ENCODE results near the gene TUBGCP4.

DNA sequence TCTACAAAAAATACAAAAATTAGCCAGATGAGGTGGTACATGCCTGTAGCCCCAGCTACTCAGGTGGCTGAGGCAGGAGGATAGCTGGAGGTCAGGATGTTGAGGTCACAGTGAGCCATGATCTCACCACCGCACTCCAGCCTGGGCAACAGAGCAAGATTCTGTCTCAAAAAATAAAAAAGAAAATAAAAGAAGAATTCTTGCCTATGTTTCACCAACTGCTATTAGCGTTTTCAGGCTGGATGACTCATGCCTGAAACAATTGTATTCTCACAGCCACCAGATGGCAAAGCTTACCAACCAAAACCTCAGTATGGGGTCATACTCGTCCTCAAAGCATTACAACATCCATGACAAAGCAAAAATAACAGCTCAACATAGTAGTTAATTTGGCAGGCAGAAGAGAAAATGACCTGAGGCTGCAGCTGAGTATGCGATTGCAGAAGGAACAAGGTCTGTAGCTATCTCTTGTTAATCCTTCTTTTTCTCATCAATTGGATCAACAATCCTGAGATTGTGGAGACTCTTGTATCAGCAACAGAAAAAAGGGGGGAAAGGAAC, 69.9 kb downstream of the TUBGCP4 start:
- TF ChIP-seq POLR2A (IDR thresholded peaks at IDR 0.05; ENCODE audit: low read depth, low read length) (no peak; the same call in 1 of the 2 replicates), RAD21 (IDR thresholded peaks at IDR 0.05; ENCODE audit: low read length) (peak; percentile 89), MAFK (IDR thresholded peaks at IDR 0.05; ENCODE audit: low read depth, low read length) (peak; percentile 85), CEBPB (IDR thresholded peaks at IDR 0.05; ENCODE audit: low read depth, low read length) (peak; percentile 96), RCOR1 (IDR thresholded peaks at IDR 0.05; ENCODE audit: insufficient replicate concordance, low read length) (no peak), MAZ (IDR thresholded peaks at IDR 0.05; ENCODE audit: borderline replicate concordance, low read depth, low read length) (no peak)
- TF ChIP-seq, protein P1, sequence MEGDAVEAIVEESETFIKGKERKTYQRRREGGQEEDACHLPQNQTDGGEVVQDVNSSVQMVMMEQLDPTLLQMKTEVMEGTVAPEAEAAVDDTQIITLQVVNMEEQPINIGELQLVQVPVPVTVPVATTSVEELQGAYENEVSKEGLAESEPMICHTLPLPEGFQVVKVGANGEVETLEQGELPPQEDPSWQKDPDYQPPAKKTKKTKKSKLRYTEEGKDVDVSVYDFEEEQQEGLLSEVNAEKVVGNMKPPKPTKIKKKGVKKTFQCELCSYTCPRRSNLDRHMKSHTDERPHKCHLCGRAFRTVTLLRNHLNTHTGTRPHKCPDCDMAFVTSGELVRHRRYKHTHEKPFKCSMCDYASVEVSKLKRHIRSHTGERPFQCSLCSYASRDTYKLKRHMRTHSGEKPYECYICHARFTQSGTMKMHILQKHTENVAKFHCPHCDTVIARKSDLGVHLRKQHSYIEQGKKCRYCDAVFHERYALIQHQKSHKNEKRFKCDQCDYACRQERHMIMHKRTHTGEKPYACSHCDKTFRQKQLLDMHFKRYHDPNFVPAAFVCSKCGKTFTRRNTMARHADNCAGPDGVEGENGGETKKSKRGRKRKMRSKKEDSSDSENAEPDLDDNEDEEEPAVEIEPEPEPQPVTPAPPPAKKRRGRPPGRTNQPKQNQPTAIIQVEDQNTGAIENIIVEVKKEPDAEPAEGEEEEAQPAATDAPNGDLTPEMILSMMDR (conservative IDR thresholded peaks at IDR 0.05; ENCODE audit: low read depth, low read length), result peak; percentile 84
- TF ChIP-seq, protein P2, sequence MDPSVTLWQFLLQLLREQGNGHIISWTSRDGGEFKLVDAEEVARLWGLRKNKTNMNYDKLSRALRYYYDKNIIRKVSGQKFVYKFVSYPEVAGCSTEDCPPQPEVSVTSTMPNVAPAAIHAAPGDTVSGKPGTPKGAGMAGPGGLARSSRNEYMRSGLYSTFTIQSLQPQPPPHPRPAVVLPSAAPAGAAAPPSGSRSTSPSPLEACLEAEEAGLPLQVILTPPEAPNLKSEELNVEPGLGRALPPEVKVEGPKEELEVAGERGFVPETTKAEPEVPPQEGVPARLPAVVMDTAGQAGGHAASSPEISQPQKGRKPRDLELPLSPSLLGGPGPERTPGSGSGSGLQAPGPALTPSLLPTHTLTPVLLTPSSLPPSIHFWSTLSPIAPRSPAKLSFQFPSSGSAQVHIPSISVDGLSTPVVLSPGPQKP (IDR thresholded peaks at IDR 0.05; ENCODE audit: borderline replicate concordance, low read depth, low read length), result no peak
